NT2/D1 (cell line): ENCODE measurements around the gene EPS8L1.
"Not testable (repeated sequence)": the region's sequence is repeated elsewhere in the genome, so short reads cannot be mapped to it uniquely, and the experiment has no call there.

Source experiments
- SUZ12 ChIP-seq: IDR thresholded peaks from 2 replicates; pipeline ENCODE4 v1.6.1; 2011; ENCODE audit not compliant: insufficient read length, insufficient read depth; ENCODE audit errors: extremely low read depth
- YY1 ChIP-seq: IDR thresholded peaks from 2 replicates; pipeline ENCODE4 v1.6.1; 2011; ENCODE audit not compliant: insufficient read length, insufficient read depth
- ZNF274 ChIP-seq: IDR thresholded peaks from 2 replicates; pipeline ENCODE4 v1.6.1; 2011; ENCODE audit warnings: mild to moderate bottlenecking, low read depth, low read length

DNA sequence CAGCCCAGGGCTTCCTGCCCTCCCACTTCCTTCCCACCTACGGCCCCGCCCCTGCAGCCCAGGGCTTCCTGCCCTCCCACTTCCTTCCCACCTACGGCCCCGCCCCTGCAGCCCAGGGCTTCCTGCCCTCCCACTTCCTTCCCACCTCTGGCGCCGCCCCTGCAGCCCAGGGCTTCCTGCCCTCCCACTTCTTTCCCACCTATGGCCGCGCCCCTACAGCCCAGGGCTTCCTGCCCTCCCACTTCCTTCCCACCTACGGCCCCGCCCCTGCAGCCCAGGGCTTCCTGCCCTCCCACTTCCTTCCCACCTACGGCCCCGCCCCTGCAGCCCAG, 48.6 kb upstream of the EPS8L1 start:
- not testable (repeated sequence) for TF ChIP-seq YY1, ZNF274, SUZ12
